ENCODE results near the gene TIPRL.

GRCh38 chr1:168190403-168190802, 11.6 kb downstream of the TIPRL start:
- TF ChIP-seq CTCF (IDR thresholded peaks at IDR 0.05): no peak
- TF ChIP-seq POLR2A (IDR thresholded peaks at IDR 0.05): no peak

Measured in heart left ventricle (tissue), 13 donors.